HFFc6 (cell line): ENCODE results near the gene TERT. TPM values are rescaled to one million over a fixed set of nuclear protein-coding genes. Genes with fewer than 3 reads are reported as not detected.

Experiments used
- DNase-seq: peaks from one replicate; pipeline ENCODE4 v3.0.0-alpha.2; 2018
- H3K27ac Mint-ChIP-seq: 2 replicates; pipeline ENCODE4 v1.8.0; 2020; ENCODE audit warnings: mild to moderate bottlenecking, mixed read lengths
- H3K27me3 Mint-ChIP-seq: 2 replicates; pipeline ENCODE4 v1.8.0; 2021; ENCODE audit warnings: mild to moderate bottlenecking, moderate library complexity, mixed read lengths; ENCODE audit not compliant: insufficient read depth
- H3K36me3 Mint-ChIP-seq: 2 replicates; pipeline ENCODE4 v1.8.0; 2021; ENCODE audit warnings: low read depth, mixed read lengths
- H3K4me1 Mint-ChIP-seq: 2 replicates; pipeline ENCODE4 v1.8.0; 2020; ENCODE audit warnings: low read depth, mixed read lengths
- H3K4me3 Mint-ChIP-seq: 2 replicates; pipeline ENCODE4 v1.8.0; 2020; ENCODE audit warnings: mild to moderate bottlenecking, moderate library complexity, mixed read lengths
- H3K9me3 Mint-ChIP-seq: 2 replicates; pipeline ENCODE4 v1.8.0; 2020; ENCODE audit warnings: mild to moderate bottlenecking, mixed read lengths
- CTCF ChIP-seq: fragments of 200-600 bp; sonication (generic); IDR thresholded peaks from 2 replicates; pipeline ENCODE4 v1.5.0; 2021; ENCODE audit warnings: antibody characterized with exemption, mild to moderate bottlenecking
- total RNA-seq, 6 experiments: library from RNA; stranded (reverse); fragmentation: NEBNext Ultra II Directional; extraction: Animal tissue kit (Norgen Biotek cat#: 25700); gene quantifications; 2 replicates in 1 of 6; 3 replicates in 5 of 6; pipeline ENCODE4 v1.2.3, GENCODE V29; 2021

Gene TERT
- total RNA-seq, 6 experiments from 2014 or later: 2,350 to 4,507 (median 3,883) TPM

GRCh38 chr5:1220351-1220750 is 74.5 kb downstream of the TERT start:
- no peak for TF ChIP-seq CTCF
- Mint-ChIP-seq H3K27me3 (peaks cover 7% of the 10 kb centered on the region), H3K4me1 (no peaks in the 10 kb centered on the region), H3K27ac (no peak overlapping the region), H3K9me3 (peaks cover 25% of the 10 kb centered on the region), H3K36me3 (no peaks in the 10 kb centered on the region; the same call in none of the 2 replicates), H3K4me3 (no peak overlapping the region)
- DNase-seq: no peak

- no peak overlapping the region for H3K27ac Mint-ChIP-seq
- no peak for DNase-seq
- H3K4me3 Mint-ChIP-seq: no peak overlapping the region
- peaks cover 7% of the 10 kb centered on the region for H3K27me3 Mint-ChIP-seq
- no peak for TF ChIP-seq CTCF
- no peaks in the 10 kb centered on the region for H3K4me1 Mint-ChIP-seq
- no peaks in the 10 kb centered on the region; the same call in none of the 2 replicates for H3K36me3 Mint-ChIP-seq
- peaks cover 26% of the 10 kb centered on the region for H3K9me3 Mint-ChIP-seq
These were observed 75.1 kb downstream of the TERT start for GRCh38 chr5:1219768-1220100.

GRCh38 chr5:1219098-1219767 is 75.6 kb downstream of the TERT start:
- H3K36me3 Mint-ChIP-seq: no peaks in the 10 kb centered on the region; the same call in none of the 2 replicates
- peaks cover 24% of the 10 kb centered on the region for H3K9me3 Mint-ChIP-seq
- peaks cover 4% of the 10 kb centered on the region for H3K27me3 Mint-ChIP-seq
- no peak for TF ChIP-seq CTCF
- H3K4me1 Mint-ChIP-seq: no peaks in the 10 kb centered on the region
- H3K27ac Mint-ChIP-seq: no peak overlapping the region
- no peak overlapping the region for H3K4me3 Mint-ChIP-seq
- DNase-seq: no peak

- TF ChIP-seq CTCF: no peak
- H3K27me3 Mint-ChIP-seq: peaks cover 4% of the 10 kb centered on the region
- peaks cover 19% of the 10 kb centered on the region for H3K9me3 Mint-ChIP-seq
- H3K4me1 Mint-ChIP-seq: no peaks in the 10 kb centered on the region
- H3K27ac Mint-ChIP-seq: no peak overlapping the region
- H3K4me3 Mint-ChIP-seq: no peak overlapping the region
- H3K36me3 Mint-ChIP-seq: no peaks in the 10 kb centered on the region; the same call in none of the 2 replicates
- no peak for DNase-seq
These were observed 76.4 kb downstream of the TERT start for GRCh38 chr5:1218351-1219080.

- peaks cover 4% of the 10 kb centered on the region for H3K27me3 Mint-ChIP-seq
- no peaks in the 10 kb centered on the region for H3K4me1 Mint-ChIP-seq
- H3K36me3 Mint-ChIP-seq: no peaks in the 10 kb centered on the region; the same call in none of the 2 replicates
- no peak for DNase-seq
- TF ChIP-seq CTCF: no peak
- H3K27ac Mint-ChIP-seq: no peak overlapping the region
- peaks cover 21% of the 10 kb centered on the region for H3K9me3 Mint-ChIP-seq
- H3K4me3 Mint-ChIP-seq: no peak overlapping the region
These were observed 77.2 kb downstream of the TERT start for GRCh38 chr5:1217596-1218206.
